IMR-90 (cell line): ENCODE measurements around the gene RABIF. TPM values are rescaled to one million over a fixed set of nuclear protein-coding genes. Genes with fewer than 3 reads are reported as not detected.

Source experiments
- ATAC-seq: fragments of 200-7000 bp; cut with Tn5 transposase; 2 replicates; pipeline ENCODE4 v1.9.1; 2020; ENCODE audit warnings: low read depth, mild to moderate bottlenecking, moderate library complexity
- BruUV-seq: library from RNA; stranded (reverse); fragments of 400-500 nt; replicated peaks from 2 replicates; lab custom pipeline; 2021; lab: Mats Ljungman, UMichigan
- CTCF ChIA-PET: fragments of 300-600 bp; formaldehyde crosslinking; extraction: SDS; loops from one replicate; lab custom pipeline; 2021; ENCODE audit warnings: antibody characterized with exemption; lab: Yijun Ruan, JAX
- POLR2A ChIA-PET: fragments of 300-600 bp; sonication (Branson Sonifier 250); formaldehyde crosslinking; loops from one replicate; lab custom pipeline; 2022; ENCODE audit warnings: antibody characterized with exemption; ENCODE audit not compliant: unreplicated experiment; lab: Charles Lee
- DNase-seq: peaks from one replicate; pipeline ENCODE4 v3.0.0; 2013
- H2AFZ ChIP-seq: replicated peaks from 2 replicates; pipeline ENCODE3; 2013; ENCODE audit warnings: low read length, mild to moderate bottlenecking; ENCODE audit not compliant: poor library complexity
- H2AK5ac ChIP-seq: 2 replicates; pipeline ENCODE4 v1.6.1; 2013; ENCODE audit warnings: low read depth, low read length, inconsistent platforms
- H2AK9ac ChIP-seq: replicated peaks from 2 replicates; pipeline ENCODE3; 2013; ENCODE audit warnings: mild to moderate bottlenecking, low read depth, low read length, moderate library complexity; ENCODE audit not compliant: poor library complexity
- H2BK120ac ChIP-seq: 2 replicates; pipeline ENCODE4 v1.6.1; 2013; ENCODE audit warnings: low read depth, low read length, inconsistent platforms
- H2BK15ac ChIP-seq: 3 replicates; pipeline ENCODE4 v1.6.1; 2013; ENCODE audit warnings: low read depth, low read length, inconsistent platforms
- H2BK20ac ChIP-seq: 2 replicates; pipeline ENCODE4 v1.6.1; 2013; ENCODE audit warnings: low read depth, mild to moderate bottlenecking, inconsistent platforms, low read length, moderate library complexity
- H2BK5ac ChIP-seq: 2 replicates; pipeline ENCODE4 v1.6.1; 2013; ENCODE audit warnings: mild to moderate bottlenecking, low read depth, low read length, inconsistent platforms; ENCODE audit not compliant: poor library complexity, severe bottlenecking
- H3K14ac ChIP-seq: replicated peaks from 2 replicates; pipeline ENCODE4 v1.6.1; 2013; ENCODE audit warnings: low read depth, low read length, inconsistent platforms
- H3K18ac ChIP-seq: 2 replicates; pipeline ENCODE4 v1.6.1; 2013; ENCODE audit warnings: low read depth, low read length, control low read depth
- H3K23ac ChIP-seq: 2 replicates; pipeline ENCODE4 v1.6.1; 2013; ENCODE audit warnings: low read depth, low read length, inconsistent platforms
- H3K27ac ChIP-seq: 2 replicates; pipeline ENCODE4 v1.5.1; 2013; ENCODE audit warnings: mild to moderate bottlenecking, control low read depth, low read length; ENCODE audit not compliant: insufficient read depth
- H3K27me3 ChIP-seq: 2 replicates; pipeline ENCODE4 v1.6.1; 2013; ENCODE audit warnings: low read length; ENCODE audit not compliant: control insufficient read depth, insufficient read depth
- H3K36me3 ChIP-seq: 2 replicates; pipeline ENCODE4 v1.6.1; 2013; ENCODE audit warnings: low read length, mixed read lengths; ENCODE audit not compliant: control insufficient read depth, insufficient read depth
- H3K4ac ChIP-seq: 2 replicates; pipeline ENCODE4 v1.6.1; 2013; ENCODE audit warnings: low read depth, low read length, inconsistent platforms
- H3K4me1 ChIP-seq: 2 replicates; pipeline ENCODE4 v1.6.1; 2013; ENCODE audit warnings: low read length, mixed read lengths; ENCODE audit not compliant: control insufficient read depth, insufficient read depth
- H3K4me2 ChIP-seq: 2 replicates; pipeline ENCODE4 v1.6.1; 2013; ENCODE audit warnings: low read depth, mild to moderate bottlenecking, control low read depth, low read length, moderate library complexity
- H3K4me3 ChIP-seq: 2 replicates; pipeline ENCODE4 v1.5.1; 2013; ENCODE audit warnings: low read depth, mild to moderate bottlenecking, control low read depth, low read length, moderate library complexity; ENCODE audit not compliant: insufficient read depth
- H3K56ac ChIP-seq: 2 replicates; pipeline ENCODE4 v1.6.1; 2013; ENCODE audit warnings: low read length, inconsistent platforms; ENCODE audit not compliant: insufficient read depth; ENCODE audit errors: extremely low read depth
- H3K79me1 ChIP-seq, 2 experiments: 2 replicates each; pipeline ENCODE4 v1.6.1; 2013; ENCODE audit warnings: low read length in 2 of 2, inconsistent platforms in 1 of 2, low read depth in 1 of 2
- H3K9ac ChIP-seq: 2 replicates; pipeline ENCODE4 v1.6.1; 2013; ENCODE audit warnings: low read depth, low read length, control low read depth
- H3K9me1 ChIP-seq: 2 replicates; pipeline ENCODE4 v1.6.1; 2013; ENCODE audit warnings: low read length, inconsistent platforms; ENCODE audit not compliant: insufficient read depth
- H3K9me3 ChIP-seq: 2 replicates; pipeline ENCODE4 v1.6.1; 2013; ENCODE audit warnings: low read length; ENCODE audit not compliant: control insufficient read depth, insufficient read depth
- H4K20me1 ChIP-seq: 2 replicates; pipeline ENCODE4 v1.6.1; 2013; ENCODE audit warnings: low read length, inconsistent platforms; ENCODE audit not compliant: insufficient read depth
- H4K5ac ChIP-seq: 2 replicates; pipeline ENCODE4 v1.6.1; 2013; ENCODE audit warnings: mild to moderate bottlenecking, low read depth, low read length, control low read depth
- H4K8ac ChIP-seq, 2 experiments: 2 replicates each; pipeline ENCODE4 v1.6.1; 2013; ENCODE audit warnings: low read depth in 2 of 2, low read length in 2 of 2, control low read depth in 1 of 2, inconsistent platforms in 1 of 2
- H4K91ac ChIP-seq: 2 replicates; pipeline ENCODE4 v1.6.1; 2013; ENCODE audit warnings: low read depth, low read length, inconsistent platforms; ENCODE audit not compliant: insufficient read depth
- RAD21 ChIP-seq: IDR thresholded peaks from 2 replicates; pipeline ENCODE4 v1.6.1; 2012; ENCODE audit warnings: low read length, improper control_type of control experiment
- dilution Hi-C: fragments of 300-500 bp; cut with HindIII; formaldehyde crosslinking; loops from one replicate; pipeline ENCODE4 v1.14.3; 2018; ENCODE audit warnings: low sequenced_read_pairs; ENCODE audit not compliant: unreplicated experiment
- in situ Hi-C: fragments of 300-500 bp; cut with MboI; formaldehyde crosslinking; loops from 3 replicates; pipeline ENCODE4 v1.14.3; 2019; ENCODE audit warnings: low sequenced_read_pairs, inconsistent platforms, mixed read lengths
- intact Hi-C: fragments of 100-400 bp; cut with micrococcal nuclease; formaldehyde crosslinking; loops from 2 replicates; pipeline ENCODE4 v1.10.0; 2022
- polyA plus RNA-seq, 3 experiments: library from polyadenylated mRNA; depleted of rRNA; stranded (reverse); fragments of >200 nt; gene quantifications; 2 replicates each; pipeline ENCODE4 v1.2.3, GENCODE V29; 2012; ENCODE audit warnings: low replicate concordance in 1 of 3
- total RNA-seq: library from RNA; depleted of rRNA; stranded (reverse); fragments of >200 nt; gene quantifications from 2 replicates; pipeline ENCODE4 v1.2.3, GENCODE V29; 2012
- TF ChIP-seq, protein P1 (sequence below): conservative IDR thresholded peaks from 2 replicates; pipeline ENCODE4 v1.5.1; 2012; ENCODE audit warnings: mild to moderate bottlenecking, low read depth, low read length, improper control_type of control experiment
- TF ChIP-seq, protein P2 (sequence below): fragments of 150-350 bp; IDR thresholded peaks from 2 replicates; pipeline ENCODE4 v1.6.1; 2016; ENCODE audit warnings: low read depth, mild to moderate bottlenecking, low read length, moderate library complexity, borderline replicate concordance

The RABIF gene
- total and polyA plus RNA-seq, 2 of the 4 experiments (the other 2 are of a cell fraction): 4.8 to 7.9 TPM

DNA sequence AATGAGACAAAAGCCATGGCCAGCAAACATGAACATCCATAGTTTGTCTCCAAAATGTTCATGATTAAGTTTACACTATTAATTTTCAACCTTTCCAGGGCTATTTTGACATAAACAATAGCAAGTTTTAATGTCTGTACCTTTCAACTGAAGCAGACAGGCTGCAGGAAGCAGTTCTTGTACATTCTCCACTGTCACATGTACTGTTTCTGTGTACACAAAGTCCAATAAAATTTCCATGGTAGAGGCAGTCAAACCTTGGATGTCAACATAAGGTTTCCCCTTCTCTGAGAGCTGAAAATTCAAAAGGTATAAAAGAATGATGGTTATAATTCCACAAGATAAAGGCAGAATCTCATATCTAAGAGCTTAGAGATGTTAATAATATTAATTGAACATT, 30.7 kb upstream of the RABIF start:
- Histone ChIP-seq H3K4me1 (no peaks in the 10 kb centered on the region), H2BK15ac (no peak overlapping the region), H3K36me3 (peaks cover 22% of the 10 kb centered on the region), H2AK9ac (no peak overlapping the region), H3K56ac (no peak overlapping the region), H3K27ac (no peak overlapping the region), H3K18ac (no peak overlapping the region), H2BK120ac (no peak overlapping the region), H3K79me1 (peaks cover 0 to 9% of the 10 kb centered on the region in 2 experiments; a peak in 1 of 4 replicates), H3K14ac (no peak overlapping the region), H4K91ac (no peak overlapping the region), H3K4me2 (no peak overlapping the region), H3K23ac (no peak overlapping the region), H4K5ac (no peak overlapping the region), H3K9me1 (no peaks in the 10 kb centered on the region), H2BK20ac (no peak overlapping the region), H2AK5ac (no peak overlapping the region), H3K9ac (no peak overlapping the region), H2BK5ac (no peak overlapping the region), H2AFZ (no peak overlapping the region), H3K4me3 (no peak overlapping the region), H4K20me1 (no peaks in the 10 kb centered on the region), H3K9me3 (no peaks in the 10 kb centered on the region), H3K4ac (no peak overlapping the region), H3K27me3 (no peaks in the 10 kb centered on the region), H4K8ac (no peak overlapping the region)
- ChIA-PET POLR2A (no interaction called here), CTCF (no interaction called here)
- dilution Hi-C loops: no loop called here
- DNase-seq: no peak
- no peak for TF ChIP-seq RAD21
- TF ChIP-seq, protein P1, sequence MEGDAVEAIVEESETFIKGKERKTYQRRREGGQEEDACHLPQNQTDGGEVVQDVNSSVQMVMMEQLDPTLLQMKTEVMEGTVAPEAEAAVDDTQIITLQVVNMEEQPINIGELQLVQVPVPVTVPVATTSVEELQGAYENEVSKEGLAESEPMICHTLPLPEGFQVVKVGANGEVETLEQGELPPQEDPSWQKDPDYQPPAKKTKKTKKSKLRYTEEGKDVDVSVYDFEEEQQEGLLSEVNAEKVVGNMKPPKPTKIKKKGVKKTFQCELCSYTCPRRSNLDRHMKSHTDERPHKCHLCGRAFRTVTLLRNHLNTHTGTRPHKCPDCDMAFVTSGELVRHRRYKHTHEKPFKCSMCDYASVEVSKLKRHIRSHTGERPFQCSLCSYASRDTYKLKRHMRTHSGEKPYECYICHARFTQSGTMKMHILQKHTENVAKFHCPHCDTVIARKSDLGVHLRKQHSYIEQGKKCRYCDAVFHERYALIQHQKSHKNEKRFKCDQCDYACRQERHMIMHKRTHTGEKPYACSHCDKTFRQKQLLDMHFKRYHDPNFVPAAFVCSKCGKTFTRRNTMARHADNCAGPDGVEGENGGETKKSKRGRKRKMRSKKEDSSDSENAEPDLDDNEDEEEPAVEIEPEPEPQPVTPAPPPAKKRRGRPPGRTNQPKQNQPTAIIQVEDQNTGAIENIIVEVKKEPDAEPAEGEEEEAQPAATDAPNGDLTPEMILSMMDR: no peak
- TF ChIP-seq, protein P2, sequence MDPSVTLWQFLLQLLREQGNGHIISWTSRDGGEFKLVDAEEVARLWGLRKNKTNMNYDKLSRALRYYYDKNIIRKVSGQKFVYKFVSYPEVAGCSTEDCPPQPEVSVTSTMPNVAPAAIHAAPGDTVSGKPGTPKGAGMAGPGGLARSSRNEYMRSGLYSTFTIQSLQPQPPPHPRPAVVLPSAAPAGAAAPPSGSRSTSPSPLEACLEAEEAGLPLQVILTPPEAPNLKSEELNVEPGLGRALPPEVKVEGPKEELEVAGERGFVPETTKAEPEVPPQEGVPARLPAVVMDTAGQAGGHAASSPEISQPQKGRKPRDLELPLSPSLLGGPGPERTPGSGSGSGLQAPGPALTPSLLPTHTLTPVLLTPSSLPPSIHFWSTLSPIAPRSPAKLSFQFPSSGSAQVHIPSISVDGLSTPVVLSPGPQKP: no peak
- no TSS peak for BruUV-seq
- ATAC-seq: no peak
- in situ Hi-C loops: loop anchor here (10.0 kb wide), 1 partner anchor 165 kb away; no protein-coding TSS in a partner anchor
- intact Hi-C loops: loop anchor here (5.0 kb wide), 1 partner anchor 172 kb away; no protein-coding TSS in a partner anchor
